H54 (cell line): ENCODE results near the gene WDR72.
"Not testable (repeated sequence)": the region's sequence is repeated elsewhere in the genome, so short reads cannot be mapped to it uniquely, and the experiment has no call there.

Experiments
- DNase-seq: peaks from one replicate; pipeline ENCODE4 v3.0.0; 2011; ENCODE audit warnings: low spot score, mixed read lengths; ENCODE audit not compliant: insufficient read length
- FAIRE-seq: peaks from 3 replicates; lab custom pipeline; 2011; peaks lifted over from hg19 to GRCh38; lab: Jason Lieb, UNC
- POLR2A ChIP-seq: IDR thresholded peaks from 2 replicates; pipeline ENCODE4 v1.6.1; 2011; ENCODE audit warnings: low read depth, mild to moderate bottlenecking, low read length

WDR72 gene

GRCh38 chr15:53558384-53558783 is 201.1 kb downstream of the WDR72 start:
- TF ChIP-seq POLR2A, result no peak
- FAIRE-seq (no peak), DNase-seq (no peak)

GRCh38 chr15:53555226-53555625 is 204.2 kb downstream of the WDR72 start:
- FAIRE-seq, result no peak
- TF ChIP-seq POLR2A, result no peak
- DNase-seq, result no peak

GRCh38 chr15:53549697-53550305 is 209.7 kb downstream of the WDR72 start:
- TF ChIP-seq POLR2A, result no peak
- FAIRE-seq (no peak), DNase-seq (no peak)

GRCh38 chr15:53548236-53548635 is 211.2 kb downstream of the WDR72 start:
- no peak for TF ChIP-seq POLR2A
- FAIRE-seq (no peak), DNase-seq (no peak)

GRCh38 chr15:53540626-53541300 is 218.7 kb downstream of the WDR72 start:
- not testable (repeated sequence) for DNase-seq, FAIRE-seq

- no peak for FAIRE-seq
- no peak for DNase-seq
- TF ChIP-seq POLR2A, result no peak
Observed at GRCh38 chr15:53539878-53540277, 219.6 kb downstream of the WDR72 start.

GRCh38 chr15:53536479-53537120 is 222.9 kb downstream of the WDR72 start:
- no peak for TF ChIP-seq POLR2A
- no peak for FAIRE-seq
- DNase-seq, result no peak

- no peak for TF ChIP-seq POLR2A
- no peak for FAIRE-seq
- no peak for DNase-seq
Observed at GRCh38 chr15:53535886-53536285, 223.6 kb downstream of the WDR72 start.

GRCh38 chr15:53534105-53534839 is 225.2 kb downstream of the WDR72 start:
- TF ChIP-seq POLR2A, result no peak
- no peak for DNase-seq

GRCh38 chr15:53530761-53531160 is 228.7 kb downstream of the WDR72 start:
- DNase-seq, result no peak
- no peak for FAIRE-seq
- TF ChIP-seq POLR2A, result no peak

More at GRCh38 chr15:53534105-53534839, 225.2 kb downstream of the WDR72 start:
- no peak for FAIRE-seq

- no peak for DNase-seq
- TF ChIP-seq POLR2A, result no peak
Observed at GRCh38 chr15:53527996-53528395, 231.5 kb downstream of the WDR72 start.

GRCh38 chr15:53525894-53526293 is 233.6 kb downstream of the WDR72 start:
- no peak for TF ChIP-seq POLR2A
- DNase-seq (no peak), FAIRE-seq (no peak)

More at GRCh38 chr15:53527996-53528395, 231.5 kb downstream of the WDR72 start:
- no peak for FAIRE-seq

- no peak for DNase-seq
- FAIRE-seq, result no peak
- TF ChIP-seq POLR2A, result no peak
Observed at GRCh38 chr15:53522991-53523390, 236.5 kb downstream of the WDR72 start.

- TF ChIP-seq POLR2A, result no peak
- DNase-seq (no peak), FAIRE-seq (no peak)
Observed at GRCh38 chr15:53520996-53521395, 238.5 kb downstream of the WDR72 start.
